Measurements from ENCODE around the gene ACTL10.
"Not testable (repeated sequence)": the region's sequence is repeated elsewhere in the genome, so short reads cannot be mapped to it uniquely, and the experiment has no call there.

The ACTL10 gene

GRCh38 chr20:33666293-33667244 lies at the start of gene ACTL10:
ACTL10 (plus strand) TSS chr20:33666943; CDS start chr20:33667498, 555 bp downstream.
- DNase-seq (ENCODE audit: low read depth): peak; percentile 97

- peak; percentile 9 for DNase-seq (ENCODE audit: low read depth)
Measured at GRCh38 chr20:33621717-33622400, 44.9 kb upstream of the ACTL10 start.

- no peak for DNase-seq (ENCODE audit: low read depth)
Measured at GRCh38 chr20:33622705-33623365, 43.9 kb upstream of the ACTL10 start.

GRCh38 chr20:33624399-33624798 lies 42.3 kb upstream of the ACTL10 start:
- no peak for DNase-seq (ENCODE audit: low read depth)

GRCh38 chr20:33626190-33626589 lies 40.6 kb upstream of the ACTL10 start:
- DNase-seq (ENCODE audit: low read depth): no peak

GRCh38 chr20:33627577-33628216 lies 39.0 kb upstream of the ACTL10 start:
- no peak for DNase-seq (ENCODE audit: low read depth)

GRCh38 chr20:33629533-33629932 lies 37.2 kb upstream of the ACTL10 start:
- no peak for DNase-seq (ENCODE audit: low read depth)

- no peak for DNase-seq (ENCODE audit: low read depth)
Measured at GRCh38 chr20:33629979-33630378, 36.8 kb upstream of the ACTL10 start.

- no peak for DNase-seq (ENCODE audit: low read depth)
Measured at GRCh38 chr20:33630507-33630906, 36.2 kb upstream of the ACTL10 start.

GRCh38 chr20:33631910-33632309 lies 34.8 kb upstream of the ACTL10 start:
- not testable (repeated sequence) for DNase-seq (ENCODE audit: low read depth)

GRCh38 chr20:33635341-33635740 lies 31.4 kb upstream of the ACTL10 start:
- DNase-seq (ENCODE audit: low read depth): no peak

- DNase-seq (ENCODE audit: low read depth): no peak
Measured at GRCh38 chr20:33636776-33637175, 30.0 kb upstream of the ACTL10 start.

GRCh38 chr20:33640287-33640686 lies 26.5 kb upstream of the ACTL10 start:
- DNase-seq (ENCODE audit: low read depth): no peak

- no peak for DNase-seq (ENCODE audit: low read depth)
Measured at GRCh38 chr20:33644313-33645071, 22.3 kb upstream of the ACTL10 start.

GRCh38 chr20:33645072-33645358 lies 21.7 kb upstream of the ACTL10 start:
- no peak for DNase-seq (ENCODE audit: low read depth)

GRCh38 chr20:33645396-33645795 lies 21.3 kb upstream of the ACTL10 start:
- DNase-seq (ENCODE audit: low read depth): no peak

GRCh38 chr20:33646191-33646590 lies 20.6 kb upstream of the ACTL10 start:
- no peak for DNase-seq (ENCODE audit: low read depth)

GRCh38 chr20:33646959-33647602 lies 19.7 kb upstream of the ACTL10 start:
- DNase-seq (ENCODE audit: low read depth): not testable (repeated sequence)

GRCh38 chr20:33647603-33648395 lies 18.9 kb upstream of the ACTL10 start:
- peak; percentile 96 for DNase-seq (ENCODE audit: low read depth)

- no peak for DNase-seq (ENCODE audit: low read depth)
Measured at GRCh38 chr20:33648396-33649004, 18.2 kb upstream of the ACTL10 start.
